GM18951 (cell line): Measurements from ENCODE around the gene RNASE8.
"Not testable (repeated sequence)": the region's sequence is repeated elsewhere in the genome, so short reads cannot be mapped to it uniquely, and the experiment has no call there.

Experiments used
- POLR2A ChIP-seq: IDR thresholded peaks from 4 replicates; pipeline ENCODE4 v1.6.1; 2011; ENCODE audit warnings: mild to moderate bottlenecking; ENCODE audit not compliant: insufficient read length, insufficient read depth; ENCODE audit errors: extremely low read depth
- in situ Hi-C: fragments of 300-500 bp; cut with MboI; formaldehyde crosslinking; loops from one replicate; pipeline ENCODE4 v1.12.0; 2022; ENCODE audit warnings: low sequenced_read_pairs, mixed read lengths, inconsistent platforms; ENCODE audit not compliant: unreplicated experiment

RNASE8 gene

GRCh38 chr14:21037156-21037555 lies 20.5 kb upstream of the RNASE8 start:
- no peak for TF ChIP-seq POLR2A
- in situ Hi-C loops, result no loop called here

- TF ChIP-seq POLR2A, result no peak
- in situ Hi-C loops, result no loop called here
Observed at GRCh38 chr14:21038441-21039422, 18.9 kb upstream of the RNASE8 start.

GRCh38 chr14:21039585-21040369 lies 17.8 kb upstream of the RNASE8 start:
- in situ Hi-C loops, result no loop called here
- no peak for TF ChIP-seq POLR2A

GRCh38 chr14:21040370-21040925 lies 17.2 kb upstream of the RNASE8 start:
- TF ChIP-seq POLR2A, result no peak
- in situ Hi-C loops, result no loop called here

GRCh38 chr14:21040941-21041340 lies 16.7 kb upstream of the RNASE8 start:
- in situ Hi-C loops, result not testable (repeated sequence)

GRCh38 chr14:21041676-21042433 lies 15.8 kb upstream of the RNASE8 start, which contains the start of gene RNASE7:
Gene RNASE7, plus strand, starts transcription at chr14:21042362. Its CDS starts 631 bp downstream, at chr14:21042993.
- in situ Hi-C loops, result no loop called here

GRCh38 chr14:21042918-21043317 lies 14.7 kb upstream of the RNASE8 start:
- no peak for TF ChIP-seq POLR2A

More at GRCh38 chr14:21041676-21042433, 15.8 kb upstream of the RNASE8 start, which contains the start of gene RNASE7:
- no peak for TF ChIP-seq POLR2A

GRCh38 chr14:21043387-21043973 lies 14.1 kb upstream of the RNASE8 start:
- no peak for TF ChIP-seq POLR2A
- in situ Hi-C loops, result no loop called here

More at GRCh38 chr14:21042918-21043317, 14.7 kb upstream of the RNASE8 start:
- in situ Hi-C loops, result no loop called here

GRCh38 chr14:21043974-21044618 lies 13.5 kb upstream of the RNASE8 start:
- in situ Hi-C loops, result no loop called here
- no peak for TF ChIP-seq POLR2A

- TF ChIP-seq POLR2A, result no peak
- in situ Hi-C loops, result no loop called here
Observed at GRCh38 chr14:21047378-21047781, 10.2 kb upstream of the RNASE8 start.

- no peak for TF ChIP-seq POLR2A
- in situ Hi-C loops, result no loop called here
Observed at GRCh38 chr14:21048638-21049037, 9.0 kb upstream of the RNASE8 start.

- in situ Hi-C loops, result no loop called here
- TF ChIP-seq POLR2A, result no peak
Observed at GRCh38 chr14:21049271-21049673, 8.3 kb upstream of the RNASE8 start.

GRCh38 chr14:21050597-21050996 lies 7.0 kb upstream of the RNASE8 start:
- in situ Hi-C loops, result no loop called here
- no peak for TF ChIP-seq POLR2A
